ENCODE data around the gene ADGRD2. TPM values are rescaled to one million over a fixed set of nuclear protein-coding genes. Genes with fewer than 3 reads are reported as not detected.
A peak's percentile ranks its signal among the peaks of the same experiment; 100 is the strongest.

Gene ADGRD2
- total and polyA plus RNA-seq, 9 of the 15 experiments (the other 6 are each of a cell fraction or from before 2014, with no cell fraction given) = not detected

DNA sequence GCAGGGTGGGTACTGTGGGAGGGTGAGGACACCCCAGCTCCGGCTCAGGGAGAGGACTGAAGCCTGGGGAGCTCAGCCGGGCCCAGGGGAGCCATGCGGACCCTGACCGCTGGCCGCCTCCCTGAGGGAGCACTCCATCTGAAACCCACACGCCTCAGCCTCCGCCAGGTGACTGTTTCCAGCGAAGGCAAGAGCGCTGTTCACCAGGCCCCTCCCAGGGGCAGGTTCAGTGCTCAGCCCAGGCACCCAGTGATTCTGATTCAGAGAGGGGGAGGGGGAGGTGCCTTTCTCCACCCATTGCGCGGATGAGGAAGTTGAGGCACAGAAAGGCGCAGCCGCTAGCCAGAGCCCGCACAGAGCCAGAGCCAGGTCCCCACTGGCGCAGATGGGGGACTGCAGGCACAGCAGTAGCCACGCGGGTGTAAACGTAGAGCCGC lies 27.0 kb downstream of the ADGRD2 start (continued):
- TF ChIP-seq ZNF512 (tag; IDR thresholded peaks at IDR 0.05) = no peak
- no peak for TF ChIP-seq RNF219 (CRISPR knock-in tag; IDR thresholded peaks at IDR 0.05)
- peak; percentile 63; the same call in 1 of the 2 replicates for TF ChIP-seq ZNF263 (CRISPR knock-in tag; IDR thresholded peaks at IDR 0.05; ENCODE audit: borderline replicate concordance)
- TF ChIP-seq KLF10 (CRISPR knock-in tag; IDR thresholded peaks at IDR 0.05) = no peak
- TF ChIP-seq RBM22 (IDR thresholded peaks at IDR 0.05; ENCODE audit: low read depth, low read length, poor library complexity, severe bottlenecking) = no peak
- TF ChIP-seq SAFB (IDR thresholded peaks at IDR 0.05; ENCODE audit: borderline replicate concordance, low read depth, low read length) = 0 out of 2 replicates have a peak, but pooled peaks have one; percentile 30
- TF ChIP-seq MBD2 (IDR thresholded peaks at IDR 0.05; ENCODE audit: borderline replicate concordance, low read depth) = no peak
- no peak for TF ChIP-seq ZNF609 (CRISPR knock-in tag; IDR thresholded peaks at IDR 0.05; ENCODE audit: borderline replicate concordance)
- TF ChIP-seq ZNF561 (CRISPR knock-in tag; conservative IDR thresholded peaks at IDR 0.05) = no peak
- no peak for TF ChIP-seq KHSRP (IDR thresholded peaks at IDR 0.05)
- TF ChIP-seq SMARCA5 (IDR thresholded peaks at IDR 0.05) = 0 out of 2 replicates have a peak, but pooled peaks have one; percentile 43
- TF ChIP-seq, protein P1, sequence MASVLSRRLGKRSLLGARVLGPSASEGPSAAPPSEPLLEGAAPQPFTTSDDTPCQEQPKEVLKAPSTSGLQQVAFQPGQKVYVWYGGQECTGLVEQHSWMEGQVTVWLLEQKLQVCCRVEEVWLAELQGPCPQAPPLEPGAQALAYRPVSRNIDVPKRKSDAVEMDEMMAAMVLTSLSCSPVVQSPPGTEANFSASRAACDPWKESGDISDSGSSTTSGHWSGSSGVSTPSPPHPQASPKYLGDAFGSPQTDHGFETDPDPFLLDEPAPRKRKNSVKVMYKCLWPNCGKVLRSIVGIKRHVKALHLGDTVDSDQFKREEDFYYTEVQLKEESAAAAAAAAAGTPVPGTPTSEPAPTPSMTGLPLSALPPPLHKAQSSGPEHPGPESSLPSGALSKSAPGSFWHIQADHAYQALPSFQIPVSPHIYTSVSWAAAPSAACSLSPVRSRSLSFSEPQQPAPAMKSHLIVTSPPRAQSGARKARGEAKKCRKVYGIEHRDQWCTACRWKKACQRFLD (CRISPR knock-in tag; IDR thresholded peaks at IDR 0.05) = no peak
- no peak for TF ChIP-seq SAFB2 (IDR thresholded peaks at IDR 0.05; ENCODE audit: borderline replicate concordance, low read depth, low read length, severe bottlenecking)
- TF ChIP-seq, protein P2, sequence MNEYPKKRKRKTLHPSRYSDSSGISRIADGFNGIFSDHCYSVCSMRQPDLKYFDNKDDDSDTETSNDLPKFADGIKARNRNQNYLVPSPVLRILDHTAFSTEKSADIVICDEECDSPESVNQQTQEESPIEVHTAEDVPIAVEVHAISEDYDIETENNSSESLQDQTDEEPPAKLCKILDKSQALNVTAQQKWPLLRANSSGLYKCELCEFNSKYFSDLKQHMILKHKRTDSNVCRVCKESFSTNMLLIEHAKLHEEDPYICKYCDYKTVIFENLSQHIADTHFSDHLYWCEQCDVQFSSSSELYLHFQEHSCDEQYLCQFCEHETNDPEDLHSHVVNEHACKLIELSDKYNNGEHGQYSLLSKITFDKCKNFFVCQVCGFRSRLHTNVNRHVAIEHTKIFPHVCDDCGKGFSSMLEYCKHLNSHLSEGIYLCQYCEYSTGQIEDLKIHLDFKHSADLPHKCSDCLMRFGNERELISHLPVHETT (CRISPR knock-in tag; conservative IDR thresholded peaks at IDR 0.05 in 1 of 2, IDR thresholded peaks at IDR 0.05 in 1 of 2) = no peak
- TF ChIP-seq TOE1 (IDR thresholded peaks at IDR 0.05; ENCODE audit: borderline replicate concordance) = no peak
- TF ChIP-seq TOE1 (CRISPR knock-in tag; IDR thresholded peaks at IDR 0.05; ENCODE audit: borderline replicate concordance, low read depth) = no peak

Measured in K562 (cell line).